T-helper 9 cell (primary cell): ENCODE results near the gene FAAP100.

Experiments used
- DNase-seq: peaks from one replicate; pipeline ENCODE4 v3.0.0-alpha.2; 2020

The FAAP100 gene

DNA sequence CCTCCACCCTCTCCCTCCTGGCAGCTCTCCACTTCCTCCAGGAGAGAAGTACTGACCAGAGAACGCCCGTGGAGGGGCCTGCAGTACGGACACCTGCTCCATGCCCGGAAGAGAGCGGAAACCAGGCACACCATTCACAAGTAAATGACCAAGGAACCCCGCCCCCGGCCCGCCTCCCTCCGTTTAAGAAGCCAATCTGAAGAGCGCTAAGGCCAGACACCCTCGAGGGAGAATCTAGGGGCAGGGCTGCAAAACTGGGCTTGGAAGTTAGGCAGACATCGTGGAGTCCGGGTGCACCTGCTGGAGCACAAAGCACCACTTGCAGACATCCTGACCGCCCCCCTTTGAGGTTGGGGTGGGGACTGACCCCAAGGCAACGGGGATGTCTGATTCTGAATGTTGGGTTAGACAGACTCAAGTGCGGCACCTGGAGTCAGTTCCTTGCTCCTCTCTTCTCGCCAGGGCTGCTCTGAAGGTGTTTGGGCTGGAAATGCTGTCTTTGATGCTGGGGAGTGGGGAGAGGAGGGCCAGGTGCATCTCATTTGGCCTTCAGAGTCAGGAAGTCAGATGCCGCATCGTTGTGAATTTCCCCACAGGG is 964 bp upstream of the FAAP100 start:
- DNase-seq = peak; percentile 67

DNA sequence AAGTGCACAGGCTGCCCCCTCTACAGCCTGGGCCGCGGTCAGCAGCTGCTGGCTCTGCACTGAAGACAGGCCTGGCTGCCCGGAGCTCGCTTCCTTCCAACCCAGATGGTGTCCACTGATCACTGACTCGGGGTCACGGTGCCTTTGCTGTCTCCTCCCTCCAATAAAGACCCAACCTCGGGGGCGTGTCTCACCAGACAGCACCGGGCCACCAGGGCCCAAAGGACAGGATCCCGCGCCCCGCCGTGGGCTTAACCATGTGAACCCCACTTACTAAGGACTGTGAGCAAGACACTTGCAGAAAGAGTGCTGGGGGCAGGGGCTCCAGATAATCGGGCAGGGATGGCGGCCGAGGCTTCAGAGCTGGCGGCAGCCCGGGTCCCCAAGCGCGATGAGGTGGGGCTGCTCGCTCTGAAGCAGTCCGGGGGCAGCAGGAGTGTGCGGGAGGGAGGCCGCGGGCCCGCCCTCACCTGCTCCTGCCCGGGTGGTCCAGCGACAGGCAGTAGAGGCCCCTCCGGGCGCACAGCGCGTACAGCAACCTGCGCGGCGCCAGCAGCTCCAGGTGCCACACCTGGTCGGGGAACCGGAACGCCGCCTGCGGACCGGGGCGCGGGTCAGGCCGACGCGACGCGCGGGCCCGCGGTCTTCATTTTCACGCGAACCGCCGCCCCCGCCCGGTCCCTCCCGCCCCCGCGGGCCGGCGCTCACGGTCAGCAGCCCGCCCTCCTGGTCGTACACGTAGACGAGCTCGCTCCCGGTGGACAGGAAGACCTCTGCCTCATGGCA is 502 bp downstream of the FAAP100 start:
- no peak for DNase-seq

DNA sequence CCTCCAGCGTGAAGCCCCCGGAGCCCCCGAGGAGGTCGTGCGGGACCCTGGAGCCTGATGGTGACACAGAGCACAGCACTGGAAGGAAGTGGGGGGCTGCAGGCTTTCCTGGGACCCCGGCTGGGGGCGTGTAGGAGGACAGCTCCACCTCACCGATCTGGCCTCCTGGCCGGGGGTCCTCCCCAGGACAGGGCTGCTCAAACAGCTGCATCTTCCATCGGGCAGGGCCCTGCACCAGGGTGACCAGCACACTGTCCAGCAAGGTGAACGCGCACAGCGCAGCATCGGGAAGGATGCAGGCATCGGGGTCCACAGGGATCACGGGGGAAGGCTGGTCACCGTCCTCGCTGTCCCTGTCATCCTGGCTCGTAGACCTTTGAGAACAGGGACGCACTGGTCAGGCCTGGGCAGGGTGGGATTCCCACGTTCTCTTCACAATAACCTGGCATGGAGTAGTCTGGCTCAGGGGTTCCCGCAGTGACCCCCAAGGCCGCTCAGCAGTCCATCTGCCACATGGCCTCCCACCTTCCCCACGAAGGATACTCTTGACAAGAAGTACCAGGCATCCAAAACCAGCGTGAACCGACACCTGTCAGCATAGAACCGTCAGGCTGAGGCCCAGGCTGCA is 1.2 kb downstream of the FAAP100 start:
- no peak for DNase-seq

DNA sequence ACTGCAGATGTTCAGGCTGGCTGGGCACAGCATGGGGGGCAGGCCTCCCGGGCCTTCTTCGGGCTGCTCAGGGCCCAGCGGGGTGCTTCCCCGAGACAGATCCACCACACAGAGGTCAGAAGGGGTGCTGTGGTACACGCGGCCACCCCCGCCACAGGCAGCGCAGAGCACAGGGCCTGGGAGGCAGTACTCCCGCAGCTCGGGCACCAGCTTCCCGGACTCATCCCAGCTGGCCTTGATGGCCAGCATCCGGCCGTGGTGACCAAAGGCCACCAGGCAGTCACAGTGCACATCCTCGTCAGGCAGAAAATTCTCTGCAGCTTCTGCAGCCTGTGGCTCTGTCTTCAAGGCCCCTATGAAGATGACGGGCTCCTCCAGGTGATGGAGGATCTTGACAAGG is 1.9 kb downstream of the FAAP100 start:
- no peak for DNase-seq

DNA sequence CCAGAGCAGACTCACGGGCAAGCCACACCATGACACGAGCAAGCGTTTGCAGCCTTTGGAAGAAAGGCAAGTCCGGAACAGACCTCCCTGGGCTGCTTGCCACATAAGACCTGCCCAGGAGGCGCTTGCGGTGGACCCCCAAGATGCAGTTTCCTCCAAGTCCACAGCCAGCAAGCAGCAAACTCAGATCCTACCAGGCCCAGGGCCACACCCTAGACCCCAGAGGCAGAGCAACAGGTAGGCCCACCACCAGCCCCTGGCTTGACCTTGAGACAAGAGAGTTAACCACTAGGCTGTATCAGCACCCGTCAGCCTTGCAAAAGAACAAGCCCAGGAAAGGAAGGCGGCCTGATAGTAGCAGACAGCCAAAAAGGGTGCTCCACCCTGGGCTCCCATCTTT is 2.3 kb downstream of the FAAP100 start:
- no peak for DNase-seq

DNA sequence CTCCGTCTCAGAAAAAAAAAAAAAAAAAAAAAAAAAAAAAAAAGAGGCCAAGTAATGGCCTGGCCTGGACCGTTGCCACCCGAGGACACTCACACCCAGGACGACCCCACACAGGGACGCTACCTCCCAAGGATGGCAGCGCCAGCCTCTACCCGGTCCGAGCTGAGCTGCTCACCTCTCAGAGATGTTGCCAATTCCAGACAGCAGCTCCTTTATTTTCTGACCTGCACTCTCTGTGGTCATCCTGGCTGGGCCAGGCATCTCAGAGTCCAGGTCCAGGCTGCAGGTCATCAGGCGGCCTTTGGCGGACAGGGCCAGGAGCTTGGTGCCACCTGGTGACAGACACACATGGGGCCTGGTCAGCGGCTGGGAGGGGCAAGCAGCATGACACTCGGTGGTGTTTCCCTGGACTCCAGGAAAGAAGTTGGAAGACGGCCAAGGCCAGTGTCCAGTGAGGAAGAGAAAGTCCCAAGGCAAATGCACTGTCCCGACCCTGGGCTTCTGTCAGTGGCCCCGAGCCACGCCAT is 3.1 kb downstream of the FAAP100 start:
- no peak for DNase-seq

DNA sequence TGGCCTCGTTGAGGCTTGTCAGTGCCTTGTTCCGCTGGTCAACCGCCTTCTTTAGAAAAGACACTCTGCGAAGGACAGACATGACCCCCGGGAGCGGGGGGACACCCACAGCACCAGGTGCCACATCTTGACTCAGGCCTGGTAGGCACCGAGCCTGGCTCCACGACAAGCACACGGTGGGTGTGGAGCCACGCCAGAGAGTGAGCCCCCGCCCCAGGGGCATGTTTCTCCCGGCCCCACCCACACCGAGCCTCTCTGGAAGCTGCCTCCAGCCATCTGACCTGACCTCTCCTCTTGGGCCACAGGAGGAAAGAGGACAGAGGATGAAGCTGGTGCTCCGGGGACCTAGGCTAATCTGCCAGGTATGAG is 4.6 kb downstream of the FAAP100 start:
- DNase-seq = no peak

DNA sequence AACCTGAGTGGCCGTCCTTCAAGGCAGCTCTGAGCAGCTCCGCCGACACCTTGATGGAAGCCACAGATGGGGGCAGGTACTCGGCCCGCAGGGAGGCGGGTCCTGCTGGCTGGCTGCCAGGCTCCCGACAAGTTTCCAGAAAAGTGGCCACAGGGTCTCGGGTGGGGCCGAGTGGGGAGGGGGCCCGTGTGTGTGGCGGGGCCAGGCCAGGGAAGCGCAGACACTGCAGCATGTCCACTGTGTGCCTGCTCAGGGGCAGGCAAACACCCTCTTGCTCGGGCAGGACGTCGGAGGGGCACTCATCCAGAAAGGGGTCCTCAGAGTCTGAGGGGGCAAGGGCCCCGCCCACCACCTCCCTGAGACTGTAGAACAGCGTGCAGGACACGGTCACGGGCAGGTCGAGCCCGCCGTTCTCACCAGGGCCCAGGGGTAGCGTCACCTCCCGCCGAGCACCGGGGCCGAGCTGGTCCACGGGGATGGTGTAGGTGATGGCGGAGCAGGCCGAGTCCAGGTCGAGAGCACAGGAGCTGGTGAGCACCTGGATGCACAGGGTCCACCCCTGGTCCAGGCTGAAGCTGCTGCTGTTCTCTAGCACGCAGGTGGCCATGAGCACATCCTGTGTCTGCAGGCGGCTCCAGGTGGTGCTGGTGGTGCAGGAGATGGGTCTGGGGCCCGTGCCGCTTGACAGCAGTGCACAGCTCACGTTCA is 5.1 kb downstream of the FAAP100 start:
- DNase-seq = no peak

DNA sequence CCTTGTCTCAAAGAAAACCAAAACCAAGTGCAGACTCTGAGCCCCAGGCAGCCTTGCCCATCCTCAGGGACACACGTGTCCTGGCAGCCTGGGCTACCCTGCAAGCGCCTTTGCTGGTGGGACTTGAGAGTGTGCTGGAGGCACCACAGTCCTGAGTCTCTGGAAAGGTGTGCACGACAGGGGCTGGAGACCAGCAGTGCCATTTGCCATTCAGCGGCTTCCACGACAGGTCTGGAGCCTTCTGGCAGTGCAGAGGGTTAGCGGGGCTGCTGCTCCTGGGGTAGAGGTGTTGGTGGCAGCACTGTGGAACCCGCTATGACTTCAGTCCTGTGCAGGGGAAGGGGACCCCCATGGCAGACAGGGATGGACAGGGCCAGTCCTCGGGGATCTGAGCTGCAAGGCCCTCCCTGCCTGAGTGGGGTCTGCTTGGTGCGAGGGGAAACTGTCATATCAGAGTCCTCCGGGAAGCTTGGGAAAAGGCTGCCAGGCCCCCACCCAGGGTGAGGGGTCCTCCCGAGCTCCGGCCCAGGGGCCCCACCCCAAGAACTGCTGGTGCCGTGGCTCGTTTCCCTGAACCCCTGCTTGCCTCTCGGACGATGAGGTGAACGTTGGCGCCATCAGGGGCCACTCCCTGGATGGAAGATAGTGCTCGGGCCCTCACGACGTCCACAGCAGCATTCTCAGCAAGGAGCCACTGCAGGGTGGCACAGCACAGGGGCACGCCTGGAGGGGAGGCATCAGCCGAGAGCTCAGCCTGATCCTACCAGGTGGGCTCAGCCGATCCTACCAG is 6.8 kb downstream of the FAAP100 start:
- DNase-seq = no peak

DNA sequence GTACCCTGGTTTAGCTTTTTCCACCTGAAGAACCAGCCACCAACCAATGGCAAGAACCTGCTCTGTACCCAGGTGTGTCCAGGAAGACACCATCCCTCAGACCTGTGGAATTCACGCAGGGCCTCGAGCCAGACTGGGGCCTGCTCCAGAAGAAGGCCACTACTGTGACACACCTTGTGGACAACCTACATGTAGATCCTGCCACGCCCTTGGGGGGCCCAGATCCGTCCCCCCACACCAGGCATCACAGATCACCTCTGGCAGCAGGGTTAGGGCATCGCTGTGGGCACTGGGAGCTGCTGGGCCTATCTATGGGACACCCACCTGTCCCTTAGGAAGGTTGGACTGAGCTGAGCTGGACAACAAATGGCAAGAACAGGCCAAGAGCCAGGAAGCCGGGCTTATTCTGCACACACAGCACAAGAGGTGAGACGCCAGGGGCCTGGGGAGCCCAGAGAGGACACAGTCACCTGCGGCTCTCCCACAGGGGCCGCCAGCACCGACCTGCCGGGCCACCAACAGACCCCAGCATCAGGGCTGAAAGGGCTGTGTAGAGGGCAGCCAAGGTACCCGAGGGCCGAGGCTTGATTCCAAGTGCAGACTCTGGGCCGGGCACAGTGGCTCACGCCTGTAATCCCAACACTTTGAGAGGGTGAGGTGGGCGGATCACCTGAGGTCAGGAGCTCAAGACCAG is 7.7 kb downstream of the FAAP100 start:
- no peak for DNase-seq

DNA sequence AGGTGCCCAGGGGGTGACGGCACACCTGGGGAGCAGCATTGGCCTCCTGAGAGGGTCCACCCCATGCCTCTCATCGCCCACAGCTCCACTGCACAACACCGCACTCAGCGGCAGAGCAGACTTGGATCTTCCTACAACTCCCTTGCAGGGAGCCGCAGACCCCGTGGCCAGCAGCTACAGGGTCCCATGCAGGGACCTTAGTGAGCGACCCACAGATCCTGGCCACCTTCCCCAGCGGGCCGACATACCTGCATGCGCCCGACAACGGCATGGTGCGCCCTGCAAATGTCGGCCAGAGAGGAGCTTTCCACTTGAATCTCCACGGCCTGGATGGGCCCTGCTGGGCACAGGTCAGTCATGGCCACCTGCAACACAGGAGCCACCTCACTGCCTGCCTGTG is 8.4 kb downstream of the FAAP100 start:
- no peak for DNase-seq

DNA sequence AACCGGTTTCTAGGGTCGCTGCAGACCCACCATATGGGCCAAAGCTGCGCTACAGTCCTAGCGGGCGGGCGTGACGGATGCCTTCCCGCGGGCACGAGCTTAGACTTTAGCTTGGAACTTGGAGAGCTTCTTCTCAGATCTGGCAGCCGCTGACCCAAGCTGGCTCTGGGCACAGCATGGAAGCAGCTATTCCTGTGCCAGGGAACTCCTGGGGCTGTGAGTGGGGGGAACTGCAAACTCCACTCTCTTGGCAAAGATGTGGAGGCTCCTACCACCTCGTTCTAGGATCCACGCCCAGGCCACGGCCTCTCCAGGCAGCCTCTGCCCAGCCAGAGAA is 8.8 kb downstream of the FAAP100 start:
- no peak for DNase-seq

DNA sequence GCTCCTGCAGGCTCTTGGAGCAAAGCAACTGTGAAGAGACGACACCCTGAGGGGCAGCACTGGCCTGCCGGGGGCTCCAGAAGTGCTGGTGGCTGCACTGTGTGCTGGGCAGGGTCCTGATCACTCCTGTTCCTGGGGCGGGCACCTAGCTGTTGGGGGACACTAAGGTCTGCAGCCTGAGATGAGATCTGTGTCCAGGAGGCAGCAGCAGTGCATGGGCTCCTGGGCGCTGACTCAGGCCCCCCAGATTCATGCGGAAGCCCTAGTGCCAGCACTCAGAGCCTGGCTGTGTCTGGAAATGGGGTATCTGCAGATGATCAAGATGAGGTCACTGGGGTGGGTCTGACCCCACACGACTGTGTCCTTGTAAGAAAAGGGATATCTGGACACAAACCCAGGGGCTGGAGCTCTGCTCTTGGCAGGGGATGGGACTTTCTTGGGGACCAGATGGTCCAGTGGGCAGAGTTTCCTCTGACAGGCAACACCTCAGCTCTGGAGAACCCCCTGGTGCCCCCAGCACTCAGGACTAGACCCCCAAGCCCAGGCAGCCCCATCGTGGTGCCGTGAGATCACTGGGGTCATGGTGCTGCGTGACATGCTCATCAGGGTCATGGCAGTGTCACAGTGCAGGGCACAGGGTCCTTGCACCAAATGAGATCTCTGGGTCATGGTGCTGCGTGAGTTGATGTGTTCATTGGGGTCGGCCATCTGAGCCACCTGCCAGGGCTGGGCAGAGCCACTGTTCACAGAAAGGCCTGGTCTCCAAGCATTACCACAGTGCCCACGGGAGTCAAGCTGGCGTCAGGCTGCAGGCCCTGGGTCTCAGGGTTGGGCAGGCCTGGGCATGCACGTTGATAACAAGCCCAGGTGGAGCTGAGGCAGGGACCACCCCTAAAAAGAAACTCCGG is 9.5 kb downstream of the FAAP100 start:
- DNase-seq = no peak

DNA sequence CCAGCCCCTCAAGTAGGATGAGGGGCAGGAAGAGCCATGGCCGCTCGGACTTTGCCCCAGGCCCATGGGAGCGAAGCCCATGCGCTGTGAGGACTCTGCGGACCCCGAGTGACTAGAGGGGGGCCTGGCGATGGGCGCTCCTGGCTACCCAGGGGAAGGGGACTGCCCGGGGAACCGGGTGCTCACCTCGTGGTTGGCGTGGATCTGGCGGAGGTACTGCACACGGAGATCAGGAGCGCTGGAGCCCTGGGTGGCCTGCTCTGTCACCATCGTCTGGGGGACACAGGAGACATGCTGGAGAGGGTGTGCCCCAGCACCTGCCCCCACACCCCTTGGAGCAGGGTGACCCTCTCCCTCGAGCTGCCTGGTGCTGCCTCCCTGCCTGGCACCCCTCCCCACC is 11.0 kb downstream of the FAAP100 start:
- no peak for DNase-seq

DNA sequence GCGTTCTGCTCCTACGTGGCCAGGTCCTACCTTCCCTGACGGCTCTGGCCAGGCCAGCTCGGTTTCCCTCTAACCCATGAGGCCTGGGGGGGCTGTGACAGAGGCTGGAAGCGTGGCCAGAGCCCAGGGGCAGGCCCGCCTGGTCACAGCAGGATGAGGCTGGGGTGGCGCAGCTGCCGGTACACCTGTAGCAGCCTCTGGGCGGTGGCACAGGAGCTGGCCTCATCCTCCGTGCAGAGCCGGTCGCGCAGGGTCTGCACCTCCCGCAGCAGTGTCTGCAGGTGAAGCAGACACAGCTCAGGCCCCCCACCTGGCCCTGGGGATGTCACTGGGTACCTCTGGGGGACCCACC is 11.5 kb downstream of the FAAP100 start:
- DNase-seq = no peak

DNA sequence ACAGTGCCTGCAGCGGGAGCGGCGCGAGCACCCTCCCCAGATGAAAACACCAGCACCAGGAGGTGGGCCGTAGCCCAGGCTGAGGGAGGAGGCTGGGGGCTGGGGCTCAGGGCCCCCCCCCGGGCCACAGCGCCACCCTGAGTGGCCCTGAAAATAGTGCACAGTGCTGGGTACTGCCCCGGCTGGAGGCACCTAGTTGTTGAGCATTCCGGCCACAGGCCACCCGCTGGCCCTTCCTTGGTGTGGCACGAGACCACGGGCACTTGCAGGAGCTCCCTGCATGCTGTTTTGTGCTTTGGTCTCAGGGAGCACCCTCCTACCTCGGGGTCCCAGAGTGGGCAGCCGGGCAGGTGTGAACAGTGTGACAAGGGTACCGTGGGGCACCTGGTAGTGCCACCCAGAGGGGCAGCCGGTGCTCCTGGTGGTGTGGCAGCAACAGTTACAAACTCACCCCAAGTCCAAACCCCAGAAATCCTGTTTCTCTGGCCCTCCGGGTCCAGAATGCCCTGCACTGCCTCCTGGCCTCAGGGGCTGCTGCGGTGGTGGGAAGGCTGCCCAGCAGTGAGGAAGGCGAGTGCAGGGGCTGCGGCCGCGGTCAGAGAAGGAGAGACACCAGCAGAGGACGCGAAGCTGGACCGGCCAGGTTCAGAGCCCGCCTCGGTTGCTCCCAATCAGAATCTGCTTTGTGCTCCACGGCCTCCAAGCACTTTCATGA is 12.0 kb downstream of the FAAP100 start:
- no peak for DNase-seq

DNA sequence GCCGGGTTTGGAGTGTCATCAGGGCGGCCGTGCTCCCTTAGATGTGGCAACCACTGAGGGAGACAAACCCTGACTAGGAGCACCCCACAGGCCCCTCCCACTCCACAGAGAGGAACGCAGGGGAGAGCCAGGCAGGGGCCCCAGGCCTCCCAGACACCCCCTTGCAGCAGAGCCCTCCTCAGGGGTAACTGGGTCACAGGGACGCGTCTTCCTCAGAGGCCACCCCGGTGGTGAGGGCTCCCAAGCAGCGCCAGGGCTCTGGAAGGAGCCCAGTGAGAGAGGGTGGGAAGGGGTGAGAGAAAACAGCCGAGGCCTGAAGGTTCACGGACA is 12.6 kb downstream of the FAAP100 start:
- DNase-seq = no peak

DNA sequence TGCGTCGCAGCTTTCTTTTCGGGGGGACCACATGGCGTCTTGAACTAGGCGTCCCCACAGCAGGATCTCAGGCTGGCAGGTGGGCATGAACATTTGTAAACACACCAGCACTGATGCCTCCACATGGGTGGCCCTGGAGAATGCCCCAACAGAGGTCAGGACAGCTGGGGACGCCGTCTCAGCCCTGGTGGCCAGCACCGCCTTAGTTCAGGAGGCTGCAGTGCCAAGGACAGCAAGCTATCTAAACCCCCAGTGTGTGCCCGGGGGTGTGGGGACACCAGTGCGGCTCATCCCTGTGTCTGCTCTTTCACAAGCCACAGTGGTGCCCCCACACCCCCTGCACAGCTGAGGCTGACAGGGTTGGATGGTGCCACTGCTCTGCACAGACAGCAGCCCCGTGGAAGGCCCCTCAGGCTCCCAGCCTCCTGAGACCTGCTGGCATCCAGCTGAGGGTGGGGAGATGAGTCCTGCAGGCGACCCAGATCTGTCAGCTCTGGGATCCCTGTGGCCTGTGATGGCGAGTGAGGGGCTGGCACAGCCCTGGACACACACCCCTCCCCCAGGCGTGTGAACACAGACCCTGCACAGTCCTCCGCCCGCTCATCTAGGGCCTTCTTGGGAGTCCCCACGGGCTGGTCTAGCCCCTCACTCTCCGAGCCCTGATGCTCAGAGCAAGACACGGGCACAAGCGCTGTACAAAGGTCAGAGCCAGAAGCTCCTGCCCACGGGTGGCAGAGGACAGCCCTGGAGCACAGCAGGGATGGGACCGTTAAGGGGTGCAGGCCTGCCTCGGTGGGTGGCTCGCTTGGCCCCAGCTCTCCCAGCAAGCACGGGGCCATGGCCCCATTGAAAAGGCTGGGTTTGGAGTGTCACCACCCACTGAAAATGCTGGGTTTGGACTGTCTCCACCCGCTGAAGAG is 13.2 kb downstream of the FAAP100 start:
- no peak for DNase-seq

DNA sequence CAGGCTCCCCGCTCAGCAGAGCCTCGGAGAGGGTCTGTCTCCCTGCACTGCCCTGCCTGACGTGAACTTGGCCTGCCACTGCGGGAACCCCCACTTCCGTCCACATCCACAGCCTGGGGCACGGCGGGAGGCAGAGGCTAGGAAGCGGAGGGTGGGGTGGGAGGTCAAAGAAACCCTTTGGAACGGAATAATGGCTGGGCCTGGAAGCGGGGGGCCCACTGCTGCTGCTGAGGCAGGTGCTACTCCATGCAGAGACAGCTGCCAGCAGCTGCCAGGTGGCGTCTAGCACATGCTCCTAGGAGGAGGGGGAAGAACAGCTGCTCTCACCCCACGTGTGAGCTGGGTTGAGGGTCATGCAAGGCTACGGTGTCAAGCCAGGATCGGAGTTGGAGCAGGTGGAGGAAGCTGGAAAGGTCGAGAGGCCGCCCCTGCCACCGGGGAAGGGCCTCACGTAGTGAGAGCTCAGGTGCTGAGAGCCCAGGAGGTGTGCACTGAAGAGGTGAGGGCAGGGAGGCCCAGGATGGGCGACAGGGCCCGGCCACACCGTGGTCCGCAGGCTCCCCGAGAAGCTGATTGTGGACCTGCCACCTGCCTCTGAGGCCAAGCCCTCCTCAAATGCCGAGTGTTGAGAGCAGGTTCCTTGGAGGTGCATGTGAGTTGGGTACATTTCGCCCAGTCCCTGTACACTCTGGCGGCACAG is 14.1 kb downstream of the FAAP100 start:
- no peak for DNase-seq
